WERI-Rb-1 (cell line): ENCODE results near the gene CTSW.
"Not testable (repeated sequence)": the region's sequence is repeated elsewhere in the genome, so short reads cannot be mapped to it uniquely, and the experiment has no call there.

Experiments used
- DNase-seq: peaks from one replicate; pipeline ENCODE4 v3.0.0-alpha.2; 2020
- H3K27ac ChIP-seq: fragments of 250-450 bp; sonication (Bioruptor Pico); 2 replicates; pipeline ENCODE4 v1.5.1; 2020; ENCODE audit warnings: mild to moderate bottlenecking, moderate library complexity
- H3K27me3 ChIP-seq: fragments of 250-450 bp; sonication (Bioruptor Pico); 2 replicates; pipeline ENCODE4 v1.5.1; 2021; ENCODE audit warnings: mild to moderate bottlenecking, low read depth, moderate library complexity; ENCODE audit not compliant: insufficient read depth, severe bottlenecking
- H3K36me3 ChIP-seq: fragments of 250-450 bp; sonication (Bioruptor Pico); 2 replicates; pipeline ENCODE4 v1.5.1; 2020; ENCODE audit warnings: mild to moderate bottlenecking, moderate library complexity
- H3K4me3 ChIP-seq: 2 replicates; pipeline ENCODE4 v1.5.1; 2011; ENCODE audit warnings: low read depth, mild to moderate bottlenecking, control low read depth, low read length
- H3K9me3 ChIP-seq: fragments of 250-450 bp; sonication (Bioruptor Pico); 2 replicates; pipeline ENCODE4 v1.5.1; 2021; ENCODE audit warnings: mild to moderate bottlenecking, moderate library complexity; ENCODE audit not compliant: severe bottlenecking
- CTCF ChIP-seq: IDR thresholded peaks from 2 replicates; pipeline ENCODE4 v1.5.1; 2011; ENCODE audit warnings: low read depth, mild to moderate bottlenecking, control low read depth, inconsistent platforms, low read length

CTSW gene

GRCh38 chr11:65887723-65888162 lies 8.1 kb downstream of the CTSW start:
- H3K36me3 ChIP-seq: peaks cover 44% of the 10 kb centered on the region
- TF ChIP-seq CTCF: no peak
- peak overlapping the region; percentile 86 for H3K27ac ChIP-seq
- no peaks in the 10 kb centered on the region for H3K9me3 ChIP-seq
- no peak for DNase-seq
- peak overlapping the region; percentile 86 for H3K4me3 ChIP-seq
- no peaks in the 10 kb centered on the region for H3K27me3 ChIP-seq

- peak within 1 kb of the TSS; percentile 86 for H3K27ac ChIP-seq
- H3K27me3 ChIP-seq: no peaks in the 10 kb centered on the region
- peak; percentile 83 for TF ChIP-seq CTCF
- DNase-seq: peak; percentile 98
- H3K4me3 ChIP-seq: peak within 1 kb of the TSS; percentile 86
- peaks cover 39% of the 10 kb centered on the region for H3K36me3 ChIP-seq
- no peaks in the 10 kb centered on the region for H3K9me3 ChIP-seq
Measured at GRCh38 chr11:65888163-65888814, 8.7 kb downstream of the CTSW start, which contains the start of gene FIBP. TSS of gene FIBP (minus strand) at chr11:65888471. CDS start at chr11:65888418, 53 bp downstream.

- peaks cover 16% of the 10 kb centered on the region for H3K36me3 ChIP-seq
- peak within 1 kb of the TSS; percentile 87 for H3K4me3 ChIP-seq
- peak within 1 kb of the TSS; percentile 86 for H3K27ac ChIP-seq
- DNase-seq: peak; percentile 97
- H3K9me3 ChIP-seq: no peaks in the 10 kb centered on the region
- peak; percentile 30; the same call in 1 of the 2 replicates for TF ChIP-seq CTCF
- H3K27me3 ChIP-seq: no peaks in the 10 kb centered on the region
Measured at GRCh38 chr11:65890324-65891218, 10.9 kb downstream of the CTSW start, which contains the start of gene CCDC85B. TSS of gene CCDC85B (plus strand) at chr11:65890673. CDS start at chr11:65890784, 111 bp downstream.

GRCh38 chr11:65891219-65892136 lies 11.8 kb downstream of the CTSW start:
- Histone ChIP-seq H3K9me3 (no peaks in the 10 kb centered on the region), H3K4me3 (peak overlapping the region; percentile 87), H3K27ac (peak overlapping the region; percentile 86), H3K27me3 (no peaks in the 10 kb centered on the region), H3K36me3 (peaks cover 7% of the 10 kb centered on the region)
- TF ChIP-seq CTCF: peak; percentile 65
- DNase-seq: peak; percentile 58

- Histone ChIP-seq H3K27ac (peak overlapping the region; percentile 86; the same call in 1 of the 2 replicates), H3K4me3 (peak overlapping the region; percentile 87)
- not testable (repeated sequence) for H3K36me3 ChIP-seq, DNase-seq, H3K9me3 ChIP-seq, H3K27me3 ChIP-seq
Measured at GRCh38 chr11:65892137-65892540, 12.5 kb downstream of the CTSW start.
